IMR-90 (cell line): ENCODE measurements around the gene CDYL2. TPM values are rescaled to one million over a fixed set of nuclear protein-coding genes. Genes with fewer than 3 reads are reported as not detected.

ENCODE experiments used
- ATAC-seq: fragments of 200-7000 bp; cut with Tn5 transposase; 2 replicates; pipeline ENCODE4 v1.9.1; 2020; ENCODE audit warnings: low read depth, mild to moderate bottlenecking, moderate library complexity
- BruUV-seq: library from RNA; stranded (reverse); fragments of 400-500 nt; replicated peaks from 2 replicates; lab custom pipeline; 2021; lab: Mats Ljungman, UMichigan
- CTCF ChIA-PET: fragments of 300-600 bp; formaldehyde crosslinking; extraction: SDS; loops from one replicate; lab custom pipeline; 2021; ENCODE audit warnings: antibody characterized with exemption; lab: Yijun Ruan, JAX
- POLR2A ChIA-PET: fragments of 300-600 bp; sonication (Branson Sonifier 250); formaldehyde crosslinking; loops from one replicate; lab custom pipeline; 2022; ENCODE audit warnings: antibody characterized with exemption; ENCODE audit not compliant: unreplicated experiment; lab: Charles Lee
- DNase-seq: peaks from one replicate; pipeline ENCODE4 v3.0.0; 2013
- H2AFZ ChIP-seq: replicated peaks from 2 replicates; pipeline ENCODE3; 2013; ENCODE audit warnings: low read length, mild to moderate bottlenecking; ENCODE audit not compliant: poor library complexity
- H2AK5ac ChIP-seq: 2 replicates; pipeline ENCODE4 v1.6.1; 2013; ENCODE audit warnings: low read depth, low read length, inconsistent platforms
- H2AK9ac ChIP-seq: replicated peaks from 2 replicates; pipeline ENCODE3; 2013; ENCODE audit warnings: mild to moderate bottlenecking, low read depth, low read length, moderate library complexity; ENCODE audit not compliant: poor library complexity
- H2BK120ac ChIP-seq: 2 replicates; pipeline ENCODE4 v1.6.1; 2013; ENCODE audit warnings: low read depth, low read length, inconsistent platforms
- H2BK15ac ChIP-seq: 3 replicates; pipeline ENCODE4 v1.6.1; 2013; ENCODE audit warnings: low read depth, low read length, inconsistent platforms
- H2BK20ac ChIP-seq: 2 replicates; pipeline ENCODE4 v1.6.1; 2013; ENCODE audit warnings: low read depth, mild to moderate bottlenecking, inconsistent platforms, low read length, moderate library complexity
- H2BK5ac ChIP-seq: 2 replicates; pipeline ENCODE4 v1.6.1; 2013; ENCODE audit warnings: mild to moderate bottlenecking, low read depth, low read length, inconsistent platforms; ENCODE audit not compliant: poor library complexity, severe bottlenecking
- H3K14ac ChIP-seq: replicated peaks from 2 replicates; pipeline ENCODE4 v1.6.1; 2013; ENCODE audit warnings: low read depth, low read length, inconsistent platforms
- H3K18ac ChIP-seq: 2 replicates; pipeline ENCODE4 v1.6.1; 2013; ENCODE audit warnings: low read depth, low read length, control low read depth
- H3K23ac ChIP-seq: 2 replicates; pipeline ENCODE4 v1.6.1; 2013; ENCODE audit warnings: low read depth, low read length, inconsistent platforms
- H3K27ac ChIP-seq: 2 replicates; pipeline ENCODE4 v1.5.1; 2013; ENCODE audit warnings: mild to moderate bottlenecking, control low read depth, low read length; ENCODE audit not compliant: insufficient read depth
- H3K27me3 ChIP-seq: 2 replicates; pipeline ENCODE4 v1.6.1; 2013; ENCODE audit warnings: low read length; ENCODE audit not compliant: control insufficient read depth, insufficient read depth
- H3K36me3 ChIP-seq: 2 replicates; pipeline ENCODE4 v1.6.1; 2013; ENCODE audit warnings: low read length, mixed read lengths; ENCODE audit not compliant: control insufficient read depth, insufficient read depth
- H3K4ac ChIP-seq: 2 replicates; pipeline ENCODE4 v1.6.1; 2013; ENCODE audit warnings: low read depth, low read length, inconsistent platforms
- H3K4me1 ChIP-seq: 2 replicates; pipeline ENCODE4 v1.6.1; 2013; ENCODE audit warnings: low read length, mixed read lengths; ENCODE audit not compliant: control insufficient read depth, insufficient read depth
- H3K4me2 ChIP-seq: 2 replicates; pipeline ENCODE4 v1.6.1; 2013; ENCODE audit warnings: low read depth, mild to moderate bottlenecking, control low read depth, low read length, moderate library complexity
- H3K4me3 ChIP-seq: 2 replicates; pipeline ENCODE4 v1.5.1; 2013; ENCODE audit warnings: low read depth, mild to moderate bottlenecking, control low read depth, low read length, moderate library complexity; ENCODE audit not compliant: insufficient read depth
- H3K56ac ChIP-seq: 2 replicates; pipeline ENCODE4 v1.6.1; 2013; ENCODE audit warnings: low read length, inconsistent platforms; ENCODE audit not compliant: insufficient read depth; ENCODE audit errors: extremely low read depth
- H3K79me1 ChIP-seq, 2 experiments: 2 replicates each; pipeline ENCODE4 v1.6.1; 2013; ENCODE audit warnings: low read length in 2 of 2, inconsistent platforms in 1 of 2, low read depth in 1 of 2
- H3K9ac ChIP-seq: 2 replicates; pipeline ENCODE4 v1.6.1; 2013; ENCODE audit warnings: low read depth, low read length, control low read depth
- H3K9me1 ChIP-seq: 2 replicates; pipeline ENCODE4 v1.6.1; 2013; ENCODE audit warnings: low read length, inconsistent platforms; ENCODE audit not compliant: insufficient read depth
- H3K9me3 ChIP-seq: 2 replicates; pipeline ENCODE4 v1.6.1; 2013; ENCODE audit warnings: low read length; ENCODE audit not compliant: control insufficient read depth, insufficient read depth
- H4K20me1 ChIP-seq: 2 replicates; pipeline ENCODE4 v1.6.1; 2013; ENCODE audit warnings: low read length, inconsistent platforms; ENCODE audit not compliant: insufficient read depth
- H4K5ac ChIP-seq: 2 replicates; pipeline ENCODE4 v1.6.1; 2013; ENCODE audit warnings: mild to moderate bottlenecking, low read depth, low read length, control low read depth
- H4K8ac ChIP-seq, 2 experiments: 2 replicates each; pipeline ENCODE4 v1.6.1; 2013; ENCODE audit warnings: low read depth in 2 of 2, low read length in 2 of 2, control low read depth in 1 of 2, inconsistent platforms in 1 of 2
- H4K91ac ChIP-seq: 2 replicates; pipeline ENCODE4 v1.6.1; 2013; ENCODE audit warnings: low read depth, low read length, inconsistent platforms; ENCODE audit not compliant: insufficient read depth
- BHLHE40 ChIP-seq: fragments of 150-350 bp; IDR thresholded peaks from 2 replicates; pipeline ENCODE4 v1.6.1; 2016; ENCODE audit warnings: mild to moderate bottlenecking, low read depth, low read length
- CHD1 ChIP-seq: IDR thresholded peaks from 2 replicates; pipeline ENCODE4 v1.6.1; 2012; ENCODE audit warnings: low read depth, low read length, improper control_type of control experiment
- CTCF ChIP-seq: conservative IDR thresholded peaks from 2 replicates; pipeline ENCODE4 v1.5.1; 2012; ENCODE audit warnings: mild to moderate bottlenecking, low read depth, low read length, improper control_type of control experiment
- ELK1 ChIP-seq: fragments of 150-350 bp; IDR thresholded peaks from 2 replicates; pipeline ENCODE4 v1.6.1; 2016; ENCODE audit warnings: low read depth, mild to moderate bottlenecking, low read length, moderate library complexity, borderline replicate concordance
- MAFK ChIP-seq: IDR thresholded peaks from 2 replicates; pipeline ENCODE4 v1.6.1; 2012; ENCODE audit warnings: low read depth, low read length, improper control_type of control experiment
- MAZ ChIP-seq: IDR thresholded peaks from 2 replicates; pipeline ENCODE4 v1.6.1; 2012; ENCODE audit warnings: low read depth, mild to moderate bottlenecking, low read length, improper control_type of control experiment, moderate library complexity, borderline replicate concordance
- MXI1 ChIP-seq: IDR thresholded peaks from 2 replicates; pipeline ENCODE4 v1.6.1; 2012; ENCODE audit warnings: low read depth, mild to moderate bottlenecking, low read length, moderate library complexity, borderline replicate concordance
- NFE2L2 ChIP-seq: fragments of 150-350 bp; IDR thresholded peaks from 2 replicates; pipeline ENCODE4 v1.6.1; 2016; ENCODE audit warnings: low read depth, mild to moderate bottlenecking, low read length
- POLR2A ChIP-seq: IDR thresholded peaks from 2 replicates; pipeline ENCODE4 v1.6.1; 2012; ENCODE audit warnings: mild to moderate bottlenecking, low read depth, low read length
- RAD21 ChIP-seq: IDR thresholded peaks from 2 replicates; pipeline ENCODE4 v1.6.1; 2012; ENCODE audit warnings: low read length, improper control_type of control experiment
- RCOR1 ChIP-seq: IDR thresholded peaks from 2 replicates; pipeline ENCODE4 v1.6.1; 2012; ENCODE audit warnings: mild to moderate bottlenecking, low read length, improper control_type of control experiment; ENCODE audit not compliant: insufficient replicate concordance
- RFX5 ChIP-seq: IDR thresholded peaks from 2 replicates; pipeline ENCODE4 v1.8.0; 2012; ENCODE audit warnings: low read depth, mild to moderate bottlenecking, low read length, moderate library complexity
- SMC3 ChIP-seq: fragments of 150-350 bp; IDR thresholded peaks from 2 replicates; pipeline ENCODE4 v1.6.1; 2016; ENCODE audit warnings: low read depth, mild to moderate bottlenecking, antibody characterized with exemption, low read length, moderate library complexity
- USF2 ChIP-seq: fragments of 150-350 bp; IDR thresholded peaks from 2 replicates; pipeline ENCODE4 v1.6.1; 2017; ENCODE audit warnings: mild to moderate bottlenecking, antibody characterized with exemption, low read length, low read depth
- dilution Hi-C: fragments of 300-500 bp; cut with HindIII; formaldehyde crosslinking; loops from one replicate; pipeline ENCODE4 v1.14.3; 2018; ENCODE audit warnings: low sequenced_read_pairs; ENCODE audit not compliant: unreplicated experiment
- in situ Hi-C: fragments of 300-500 bp; cut with MboI; formaldehyde crosslinking; loops from 3 replicates; pipeline ENCODE4 v1.14.3; 2019; ENCODE audit warnings: low sequenced_read_pairs, inconsistent platforms, mixed read lengths
- intact Hi-C: fragments of 100-400 bp; cut with micrococcal nuclease; formaldehyde crosslinking; loops from 2 replicates; pipeline ENCODE4 v1.10.0; 2022
- polyA plus RNA-seq, 3 experiments: library from polyadenylated mRNA; depleted of rRNA; stranded (reverse); fragments of >200 nt; gene quantifications; 2 replicates each; pipeline ENCODE4 v1.2.3, GENCODE V29; 2012; ENCODE audit warnings: low replicate concordance in 1 of 3
- total RNA-seq: library from RNA; depleted of rRNA; stranded (reverse); fragments of >200 nt; gene quantifications from 2 replicates; pipeline ENCODE4 v1.2.3, GENCODE V29; 2012

The CDYL2 gene
- total and polyA plus RNA-seq, 2 of the 4 experiments (the other 2 are of a cell fraction) = 1.2 to 3.9 TPM

GRCh38 chr16:80672379-80672778 is 132.0 kb downstream of the CDYL2 start:
- Histone ChIP-seq H4K91ac (no peak overlapping the region), H4K20me1 (no peaks in the 10 kb centered on the region), H3K4ac (no peak overlapping the region), H2AK5ac (no peak overlapping the region), H3K79me1 (no peaks in the 10 kb centered on the region), H3K4me2 (no peak overlapping the region), H2BK120ac (no peak overlapping the region), H3K14ac (no peak overlapping the region), H2BK20ac (no peak overlapping the region), H4K5ac (no peak overlapping the region), H3K9me3 (peaks cover 5% of the 10 kb centered on the region; the same call in 1 of the 2 replicates), H3K4me1 (no peaks in the 10 kb centered on the region), H2AK9ac (no peak overlapping the region), H2BK15ac (no peak overlapping the region), H2BK5ac (no peak overlapping the region), H3K9ac (no peak overlapping the region), H2AFZ (no peak overlapping the region), H3K36me3 (no peaks in the 10 kb centered on the region), H3K23ac (no peak overlapping the region), H3K56ac (no peak overlapping the region), H3K18ac (no peak overlapping the region), H3K9me1 (no peaks in the 10 kb centered on the region), H3K27ac (no peak overlapping the region), H4K8ac (no peak overlapping the region), H3K4me3 (no peak overlapping the region), H3K27me3 (no peaks in the 10 kb centered on the region)
- dilution Hi-C loops = no loop called here
- CTCF ChIA-PET = no interaction called here
- intact Hi-C loops = no loop called here
- ATAC-seq = no peak
- POLR2A ChIA-PET = no interaction called here
- no peak for TF ChIP-seq NFE2L2
- TF ChIP-seq ELK1 = no peak
- no peak for TF ChIP-seq MXI1
- TF ChIP-seq CTCF = no peak
- no peak for TF ChIP-seq MAZ
- no peak for TF ChIP-seq POLR2A
- TF ChIP-seq SMC3 = no peak
- no peak for TF ChIP-seq RAD21
- no peak for TF ChIP-seq RCOR1
- TF ChIP-seq MAFK = no peak
- TF ChIP-seq USF2 = no peak
- TF ChIP-seq RFX5 = no peak
- TF ChIP-seq BHLHE40 = no peak
- TF ChIP-seq CHD1 = no peak
- no TSS peak for BruUV-seq
- DNase-seq = no peak
- in situ Hi-C loops = no loop called here
